Measurements from ENCODE around the gene HOXD13.

HOXD13 gene

DNA sequence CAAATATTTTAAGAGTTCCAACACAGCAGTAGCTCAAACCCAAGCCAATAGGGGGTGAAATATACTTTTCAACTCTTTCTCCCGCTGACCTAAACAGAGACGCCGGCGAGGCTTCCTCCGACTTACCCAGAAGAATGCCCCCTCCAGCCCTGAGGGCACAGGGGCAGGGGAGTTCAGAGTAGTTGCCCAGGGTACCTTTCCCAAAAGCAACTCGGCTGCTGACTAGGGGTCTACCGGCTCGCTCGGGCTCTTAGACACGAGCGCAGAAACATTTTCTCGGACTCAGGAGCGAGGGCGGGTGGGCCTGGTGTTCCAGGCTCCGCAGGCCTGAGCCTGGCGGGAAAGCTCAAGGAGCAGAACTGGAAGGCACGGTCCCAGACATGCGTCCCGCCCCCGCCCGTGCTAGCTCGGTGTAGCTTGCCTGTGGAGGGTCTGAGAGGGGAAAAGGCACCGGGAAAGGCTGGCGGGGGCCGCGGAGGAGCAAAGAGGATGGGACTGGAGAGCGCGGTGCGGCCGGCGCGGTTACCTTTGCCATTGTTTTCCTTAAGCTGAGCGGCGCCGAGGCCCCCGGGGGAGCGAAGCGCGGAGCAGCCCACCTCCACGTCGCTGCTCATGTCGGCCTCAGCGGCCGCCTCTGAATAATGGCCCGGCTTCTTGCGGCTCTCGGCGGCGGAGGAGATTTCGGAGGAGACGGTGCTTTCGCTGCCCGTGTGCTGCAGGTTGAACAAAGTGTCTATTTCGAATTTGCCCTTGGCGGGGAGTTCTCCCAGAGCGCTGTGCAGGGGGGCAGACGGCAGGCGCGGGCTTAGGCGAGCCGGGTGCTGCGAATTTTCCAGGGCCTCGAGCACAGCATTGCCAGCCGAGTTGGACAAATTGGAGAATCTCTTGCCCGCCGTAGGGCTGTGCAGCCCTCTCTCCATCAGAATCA lies 9.4 kb upstream of the HOXD13 start:
- ATAC-seq, result no peak
- TF ChIP-seq ARNTL (CRISPR knock-in tag; IDR thresholded peaks at IDR 0.05; ENCODE audit: borderline replicate concordance, low read depth) (no peak), SNAI2 (CRISPR knock-in tag; IDR thresholded peaks at IDR 0.05) (no peak), RARB (CRISPR knock-in tag; IDR thresholded peaks at IDR 0.05) (no peak), TCF4 (CRISPR knock-in tag; IDR thresholded peaks at IDR 0.05; ENCODE audit: borderline replicate concordance) (no peak), ESRRG (CRISPR knock-in tag; IDR thresholded peaks at IDR 0.05) (no peak), ZFP30 (CRISPR knock-in tag; IDR thresholded peaks at IDR 0.05) (no peak), ZNF70 (CRISPR knock-in tag; IDR thresholded peaks at IDR 0.05) (no peak), TOX (CRISPR knock-in tag; IDR thresholded peaks at IDR 0.05; ENCODE audit: borderline replicate concordance) (no peak), OSR1 (CRISPR knock-in tag; IDR thresholded peaks at IDR 0.05) (no peak), PPARA (CRISPR knock-in tag; IDR thresholded peaks at IDR 0.05; ENCODE audit: borderline replicate concordance) (no peak), GLIS3 (CRISPR knock-in tag; IDR thresholded peaks at IDR 0.05) (no peak), BACH2 (CRISPR knock-in tag; IDR thresholded peaks at IDR 0.05; ENCODE audit: borderline replicate concordance) (no peak), CSDC2 (CRISPR knock-in tag; IDR thresholded peaks at IDR 0.05) (no peak), ZNF8 (CRISPR knock-in tag; IDR thresholded peaks at IDR 0.05) (no peak)
- TF ChIP-seq, protein P1, sequence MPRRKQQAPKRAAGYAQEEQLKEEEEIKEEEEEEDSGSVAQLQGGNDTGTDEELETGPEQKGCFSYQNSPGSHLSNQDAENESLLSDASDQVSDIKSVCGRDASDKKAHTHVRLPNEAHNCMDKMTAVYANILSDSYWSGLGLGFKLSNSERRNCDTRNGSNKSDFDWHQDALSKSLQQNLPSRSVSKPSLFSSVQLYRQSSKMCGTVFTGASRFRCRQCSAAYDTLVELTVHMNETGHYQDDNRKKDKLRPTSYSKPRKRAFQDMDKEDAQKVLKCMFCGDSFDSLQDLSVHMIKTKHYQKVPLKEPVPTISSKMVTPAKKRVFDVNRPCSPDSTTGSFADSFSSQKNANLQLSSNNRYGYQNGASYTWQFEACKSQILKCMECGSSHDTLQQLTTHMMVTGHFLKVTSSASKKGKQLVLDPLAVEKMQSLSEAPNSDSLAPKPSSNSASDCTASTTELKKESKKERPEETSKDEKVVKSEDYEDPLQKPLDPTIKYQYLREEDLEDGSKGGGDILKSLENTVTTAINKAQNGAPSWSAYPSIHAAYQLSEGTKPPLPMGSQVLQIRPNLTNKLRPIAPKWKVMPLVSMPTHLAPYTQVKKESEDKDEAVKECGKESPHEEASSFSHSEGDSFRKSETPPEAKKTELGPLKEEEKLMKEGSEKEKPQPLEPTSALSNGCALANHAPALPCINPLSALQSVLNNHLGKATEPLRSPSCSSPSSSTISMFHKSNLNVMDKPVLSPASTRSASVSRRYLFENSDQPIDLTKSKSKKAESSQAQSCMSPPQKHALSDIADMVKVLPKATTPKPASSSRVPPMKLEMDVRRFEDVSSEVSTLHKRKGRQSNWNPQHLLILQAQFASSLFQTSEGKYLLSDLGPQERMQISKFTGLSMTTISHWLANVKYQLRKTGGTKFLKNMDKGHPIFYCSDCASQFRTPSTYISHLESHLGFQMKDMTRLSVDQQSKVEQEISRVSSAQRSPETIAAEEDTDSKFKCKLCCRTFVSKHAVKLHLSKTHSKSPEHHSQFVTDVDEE (CRISPR knock-in tag; IDR thresholded peaks at IDR 0.05), result no peak
- TF ChIP-seq, protein P2, sequence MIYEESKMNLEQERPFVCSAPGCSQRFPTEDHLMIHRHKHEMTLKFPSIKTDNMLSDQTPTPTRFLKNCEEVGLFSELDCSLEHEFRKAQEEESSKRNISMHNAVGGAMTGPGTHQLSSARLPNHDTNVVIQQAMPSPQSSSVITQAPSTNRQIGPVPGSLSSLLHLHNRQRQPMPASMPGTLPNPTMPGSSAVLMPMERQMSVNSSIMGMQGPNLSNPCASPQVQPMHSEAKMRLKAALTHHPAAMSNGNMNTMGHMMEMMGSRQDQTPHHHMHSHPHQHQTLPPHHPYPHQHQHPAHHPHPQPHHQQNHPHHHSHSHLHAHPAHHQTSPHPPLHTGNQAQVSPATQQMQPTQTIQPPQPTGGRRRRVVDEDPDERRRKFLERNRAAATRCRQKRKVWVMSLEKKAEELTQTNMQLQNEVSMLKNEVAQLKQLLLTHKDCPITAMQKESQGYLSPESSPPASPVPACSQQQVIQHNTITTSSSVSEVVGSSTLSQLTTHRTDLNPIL (CRISPR knock-in tag; IDR thresholded peaks at IDR 0.05; ENCODE audit: low read depth), result no peak
- TF ChIP-seq, protein P3, sequence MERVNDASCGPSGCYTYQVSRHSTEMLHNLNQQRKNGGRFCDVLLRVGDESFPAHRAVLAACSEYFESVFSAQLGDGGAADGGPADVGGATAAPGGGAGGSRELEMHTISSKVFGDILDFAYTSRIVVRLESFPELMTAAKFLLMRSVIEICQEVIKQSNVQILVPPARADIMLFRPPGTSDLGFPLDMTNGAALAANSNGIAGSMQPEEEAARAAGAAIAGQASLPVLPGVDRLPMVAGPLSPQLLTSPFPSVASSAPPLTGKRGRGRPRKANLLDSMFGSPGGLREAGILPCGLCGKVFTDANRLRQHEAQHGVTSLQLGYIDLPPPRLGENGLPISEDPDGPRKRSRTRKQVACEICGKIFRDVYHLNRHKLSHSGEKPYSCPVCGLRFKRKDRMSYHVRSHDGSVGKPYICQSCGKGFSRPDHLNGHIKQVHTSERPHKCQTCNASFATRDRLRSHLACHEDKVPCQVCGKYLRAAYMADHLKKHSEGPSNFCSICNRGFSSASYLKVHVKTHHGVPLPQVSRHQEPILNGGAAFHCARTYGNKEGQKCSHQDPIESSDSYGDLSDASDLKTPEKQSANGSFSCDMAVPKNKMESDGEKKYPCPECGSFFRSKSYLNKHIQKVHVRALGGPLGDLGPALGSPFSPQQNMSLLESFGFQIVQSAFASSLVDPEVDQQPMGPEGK (CRISPR knock-in tag; IDR thresholded peaks at IDR 0.05; ENCODE audit: borderline replicate concordance), result no peak
- TF ChIP-seq, protein P4, sequence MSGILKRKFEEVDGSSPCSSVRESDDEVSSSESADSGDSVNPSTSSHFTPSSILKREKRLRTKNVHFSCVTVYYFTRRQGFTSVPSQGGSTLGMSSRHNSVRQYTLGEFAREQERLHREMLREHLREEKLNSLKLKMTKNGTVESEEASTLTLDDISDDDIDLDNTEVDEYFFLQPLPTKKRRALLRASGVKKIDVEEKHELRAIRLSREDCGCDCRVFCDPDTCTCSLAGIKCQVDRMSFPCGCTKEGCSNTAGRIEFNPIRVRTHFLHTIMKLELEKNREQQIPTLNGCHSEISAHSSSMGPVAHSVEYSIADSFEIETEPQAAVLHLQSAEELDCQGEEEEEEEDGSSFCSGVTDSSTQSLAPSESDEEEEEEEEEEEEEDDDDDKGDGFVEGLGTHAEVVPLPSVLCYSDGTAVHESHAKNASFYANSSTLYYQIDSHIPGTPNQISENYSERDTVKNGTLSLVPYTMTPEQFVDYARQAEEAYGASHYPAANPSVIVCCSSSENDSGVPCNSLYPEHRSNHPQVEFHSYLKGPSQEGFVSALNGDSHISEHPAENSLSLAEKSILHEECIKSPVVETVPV (CRISPR knock-in tag; IDR thresholded peaks at IDR 0.05), result no peak

DNA sequence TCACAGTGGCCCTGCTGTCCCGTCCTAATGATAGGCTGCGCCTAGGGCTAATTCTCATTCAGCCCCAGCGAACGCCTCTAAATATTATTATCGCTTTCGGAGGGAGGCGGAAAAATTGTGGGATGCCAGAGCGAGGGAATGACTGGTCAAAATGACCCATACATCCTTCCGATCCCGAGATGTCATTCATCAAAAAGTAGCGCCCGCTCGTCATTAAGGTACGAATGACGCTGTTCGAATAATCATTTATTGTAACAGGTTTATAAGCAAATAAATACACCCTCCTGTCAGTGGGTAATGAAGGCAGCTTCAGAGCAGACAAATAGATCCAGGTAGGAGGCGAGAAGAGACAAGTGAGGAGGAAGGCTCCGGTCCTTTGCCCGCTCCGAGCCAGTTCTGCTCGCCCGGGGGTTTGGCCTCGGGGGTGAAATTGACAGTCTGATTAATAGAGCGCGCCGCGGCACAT lies 8.7 kb upstream of the HOXD13 start, which contains the start of gene EVX2:
Gene EVX2, minus strand, starts transcription at position 167 of the 466 bp plus-strand sequence. CDS start 186 bp downstream, outside the sequence.
- ATAC-seq, result no peak
- TF ChIP-seq ZFP30 (CRISPR knock-in tag; IDR thresholded peaks at IDR 0.05) (no peak), ZNF70 (CRISPR knock-in tag; IDR thresholded peaks at IDR 0.05) (no peak), OSR1 (CRISPR knock-in tag; IDR thresholded peaks at IDR 0.05) (no peak), TCF4 (CRISPR knock-in tag; IDR thresholded peaks at IDR 0.05; ENCODE audit: borderline replicate concordance) (no peak)

DNA sequence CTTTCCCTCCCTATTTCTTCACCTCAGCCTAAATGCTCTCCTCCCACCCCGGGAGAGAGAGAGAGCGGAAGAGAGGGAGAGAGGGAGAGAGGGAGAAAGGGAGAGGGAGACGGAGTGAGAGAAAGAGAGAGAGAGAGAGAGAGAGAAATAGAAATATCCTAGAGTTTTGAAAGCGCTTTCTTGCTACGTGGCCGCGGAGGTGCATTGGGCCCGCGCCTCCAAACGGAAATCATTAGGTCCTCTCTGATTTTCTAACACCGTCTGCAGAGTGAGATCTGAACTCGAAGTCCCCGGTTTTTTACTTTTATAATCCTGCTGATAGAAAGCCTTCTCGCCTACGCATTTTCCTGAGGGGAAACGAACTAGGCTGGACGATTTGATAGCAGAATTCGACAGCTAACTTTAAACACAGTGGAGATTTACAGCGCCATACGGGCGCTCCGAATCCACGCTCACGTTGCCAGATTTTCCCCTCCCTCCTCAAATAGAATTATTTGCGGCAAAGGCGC lies 7.9 kb upstream of the HOXD13 start:
- TF ChIP-seq, protein P3 (CRISPR knock-in tag; IDR thresholded peaks at IDR 0.05; ENCODE audit: borderline replicate concordance), result no peak
- TF ChIP-seq ZNF8 (CRISPR knock-in tag; IDR thresholded peaks at IDR 0.05) (no peak), BACH2 (CRISPR knock-in tag; IDR thresholded peaks at IDR 0.05; ENCODE audit: borderline replicate concordance) (no peak), ZNF70 (CRISPR knock-in tag; IDR thresholded peaks at IDR 0.05) (no peak), ESRRG (CRISPR knock-in tag; IDR thresholded peaks at IDR 0.05) (no peak)
- TF ChIP-seq, protein P4 (CRISPR knock-in tag; IDR thresholded peaks at IDR 0.05), result no peak
- ATAC-seq, result no peak
